ENCODE measurements around the gene NOS1AP.

GRCh38 chr1:162366149-162366548, 296.7 kb downstream of the NOS1AP start:
- no peak for TF ChIP-seq CTCF (conservative IDR thresholded peaks at IDR 0.05; ENCODE audit: low read length)
- no peak for TF ChIP-seq EZH2phosphoT487 (IDR thresholded peaks at IDR 0.05; ENCODE audit: borderline replicate concordance, low read depth, low read length)

All from OCI-LY7 (cell line).